HL-60 (cell line): Measurements from ENCODE around the gene HOATZ.

Source experiments
- POLR2AphosphoS5 ChIP-seq: IDR thresholded peaks from 2 replicates; pipeline ENCODE4 v1.6.1; 2012; ENCODE audit warnings: low read depth
- SPI1 ChIP-seq: IDR thresholded peaks from 2 replicates; pipeline ENCODE4 v1.6.1; 2012; ENCODE audit warnings: low read depth, mild to moderate bottlenecking, borderline replicate concordance
- TF ChIP-seq, protein P1 (sequence below): IDR thresholded peaks from one replicate; pipeline ENCODE4 v1.5.1; 2011; ENCODE audit warnings: low read length, control low read depth, inconsistent platforms; ENCODE audit not compliant: insufficient read depth

DNA sequence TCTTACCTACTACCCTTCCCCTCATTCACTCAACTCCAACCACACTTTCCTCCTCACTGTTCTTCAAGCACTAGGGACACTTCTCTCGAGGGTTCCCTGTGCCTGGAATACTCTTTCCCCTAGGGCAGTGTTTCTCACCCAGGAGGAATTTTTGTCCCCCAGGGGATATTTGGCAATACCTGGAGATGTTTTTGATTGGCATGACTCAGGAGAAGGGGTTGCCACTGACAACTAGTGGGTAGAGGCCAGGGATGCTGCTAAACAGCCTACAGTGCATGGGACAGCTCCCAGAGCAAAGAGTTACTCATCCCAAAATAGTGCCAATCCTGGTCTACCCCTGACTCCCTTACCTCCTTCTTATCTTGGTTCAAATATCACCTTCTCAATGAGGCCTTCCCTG is 42.4 kb upstream of the HOATZ start:
- TF ChIP-seq, protein P1, sequence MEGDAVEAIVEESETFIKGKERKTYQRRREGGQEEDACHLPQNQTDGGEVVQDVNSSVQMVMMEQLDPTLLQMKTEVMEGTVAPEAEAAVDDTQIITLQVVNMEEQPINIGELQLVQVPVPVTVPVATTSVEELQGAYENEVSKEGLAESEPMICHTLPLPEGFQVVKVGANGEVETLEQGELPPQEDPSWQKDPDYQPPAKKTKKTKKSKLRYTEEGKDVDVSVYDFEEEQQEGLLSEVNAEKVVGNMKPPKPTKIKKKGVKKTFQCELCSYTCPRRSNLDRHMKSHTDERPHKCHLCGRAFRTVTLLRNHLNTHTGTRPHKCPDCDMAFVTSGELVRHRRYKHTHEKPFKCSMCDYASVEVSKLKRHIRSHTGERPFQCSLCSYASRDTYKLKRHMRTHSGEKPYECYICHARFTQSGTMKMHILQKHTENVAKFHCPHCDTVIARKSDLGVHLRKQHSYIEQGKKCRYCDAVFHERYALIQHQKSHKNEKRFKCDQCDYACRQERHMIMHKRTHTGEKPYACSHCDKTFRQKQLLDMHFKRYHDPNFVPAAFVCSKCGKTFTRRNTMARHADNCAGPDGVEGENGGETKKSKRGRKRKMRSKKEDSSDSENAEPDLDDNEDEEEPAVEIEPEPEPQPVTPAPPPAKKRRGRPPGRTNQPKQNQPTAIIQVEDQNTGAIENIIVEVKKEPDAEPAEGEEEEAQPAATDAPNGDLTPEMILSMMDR, result no peak
- TF ChIP-seq POLR2AphosphoS5, result no peak
- no peak for TF ChIP-seq SPI1
